HG03060 (cell line): Measurements from ENCODE around the gene SYT8.
"Not testable (repeated sequence)": the region's sequence is repeated elsewhere in the genome, so short reads cannot be mapped to it uniquely, and the experiment has no call there.

Source experiments
- ATAC-seq: cut with Tn5 transposase; IDR thresholded peaks from one replicate; pipeline ENCODE4 v1.9.1; 2021; ENCODE audit warnings: low read depth, moderate number of reproducible peaks; ENCODE audit not compliant: unreplicated experiment

SYT8 gene

DNA sequence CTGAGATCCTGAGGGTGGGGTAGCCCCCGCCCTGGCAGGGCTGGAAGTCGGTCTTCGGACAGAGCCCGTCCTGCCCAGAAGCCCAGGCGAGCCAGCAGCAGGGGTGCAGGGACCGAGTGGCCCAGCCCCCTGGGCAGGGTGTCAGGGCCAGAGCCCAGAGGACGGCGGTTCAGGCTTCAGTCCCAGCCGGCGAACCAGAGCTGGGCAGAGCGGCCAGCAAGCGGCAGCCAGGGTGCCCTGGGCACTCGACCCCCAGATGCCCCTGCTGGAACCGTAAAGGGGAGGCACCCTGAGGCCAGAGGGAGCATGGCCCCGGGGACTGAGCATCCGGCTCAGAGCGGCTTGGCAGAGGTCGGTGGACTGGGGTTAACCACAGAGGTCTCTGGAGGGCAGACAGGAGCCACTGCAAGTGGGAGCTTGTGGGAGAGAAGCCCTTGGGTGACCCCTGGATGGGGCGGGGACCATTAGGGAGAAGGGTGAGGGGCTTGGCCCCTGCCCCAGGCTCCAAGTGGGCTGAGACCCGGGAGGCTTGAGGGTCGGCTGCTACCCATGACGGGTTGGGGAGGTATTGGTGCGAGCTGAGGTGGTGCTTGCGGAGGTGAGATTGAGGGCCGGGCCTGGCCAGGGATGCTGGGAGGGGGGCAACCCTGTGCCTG, 34.0 kb downstream of the SYT8 start:
- ATAC-seq = no peak

DNA sequence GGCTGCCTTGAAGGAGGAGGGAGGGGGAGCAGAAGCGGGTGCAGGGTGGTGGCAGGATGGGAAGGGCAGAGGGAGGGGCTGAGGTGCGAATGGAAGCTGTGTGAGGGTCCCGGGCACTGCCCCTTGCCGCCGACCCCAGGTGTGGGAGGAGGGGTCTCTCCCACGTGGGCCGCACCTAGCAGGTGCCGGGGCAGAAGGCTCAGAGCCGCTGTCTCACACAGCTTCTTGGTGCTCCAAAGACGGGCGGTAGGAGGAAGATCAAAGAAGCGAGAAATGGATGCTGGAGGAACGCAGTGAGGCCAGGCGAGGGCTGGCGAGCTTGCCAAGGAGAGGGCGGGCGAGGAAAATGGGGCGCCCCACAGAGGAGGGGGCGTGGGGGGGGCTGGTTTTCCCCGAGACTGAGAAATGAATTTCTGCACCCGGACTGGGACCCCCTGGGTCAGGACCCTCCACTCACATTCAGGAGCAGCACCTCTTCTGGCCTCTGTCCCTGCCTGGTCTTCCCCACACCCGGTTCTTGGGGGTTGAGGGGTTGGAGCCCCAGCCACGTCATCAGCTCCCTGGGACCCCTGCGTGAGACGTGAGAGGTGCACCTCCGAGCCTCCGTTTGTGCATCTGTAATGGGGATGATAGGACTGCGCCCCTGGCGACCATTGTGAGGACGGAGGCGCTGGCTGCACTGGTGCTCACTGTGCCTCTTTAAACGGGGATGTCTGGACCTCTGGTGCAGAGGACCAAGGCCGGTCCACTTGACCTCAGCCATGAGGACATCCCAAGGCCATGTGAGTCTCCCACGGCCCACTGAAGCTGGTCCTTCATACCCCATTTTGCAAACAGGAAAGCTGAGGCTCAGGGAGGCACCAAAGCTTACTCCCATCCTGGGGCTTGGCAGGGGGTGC, 34.9 kb downstream of the SYT8 start:
- no peak for ATAC-seq

DNA sequence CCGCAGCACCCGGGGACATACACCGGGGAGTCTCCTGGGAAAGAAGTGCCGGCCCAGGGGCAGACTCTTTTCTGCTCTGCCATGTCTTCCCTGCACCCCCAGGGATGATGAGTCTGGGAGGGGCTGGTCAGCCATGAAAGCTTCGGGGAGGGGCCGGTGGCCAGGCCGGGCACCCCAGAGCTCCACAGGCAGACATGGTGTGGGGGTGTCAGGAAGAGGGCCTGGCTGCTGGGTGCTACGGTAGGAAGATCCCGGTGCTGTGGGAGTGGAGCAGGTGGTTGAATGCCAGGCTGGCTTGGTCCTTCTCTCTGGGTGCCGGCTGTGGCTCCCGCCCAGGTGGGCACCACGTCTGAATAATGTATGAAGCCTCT, 35.5 kb downstream of the SYT8 start:
- no peak for ATAC-seq

DNA sequence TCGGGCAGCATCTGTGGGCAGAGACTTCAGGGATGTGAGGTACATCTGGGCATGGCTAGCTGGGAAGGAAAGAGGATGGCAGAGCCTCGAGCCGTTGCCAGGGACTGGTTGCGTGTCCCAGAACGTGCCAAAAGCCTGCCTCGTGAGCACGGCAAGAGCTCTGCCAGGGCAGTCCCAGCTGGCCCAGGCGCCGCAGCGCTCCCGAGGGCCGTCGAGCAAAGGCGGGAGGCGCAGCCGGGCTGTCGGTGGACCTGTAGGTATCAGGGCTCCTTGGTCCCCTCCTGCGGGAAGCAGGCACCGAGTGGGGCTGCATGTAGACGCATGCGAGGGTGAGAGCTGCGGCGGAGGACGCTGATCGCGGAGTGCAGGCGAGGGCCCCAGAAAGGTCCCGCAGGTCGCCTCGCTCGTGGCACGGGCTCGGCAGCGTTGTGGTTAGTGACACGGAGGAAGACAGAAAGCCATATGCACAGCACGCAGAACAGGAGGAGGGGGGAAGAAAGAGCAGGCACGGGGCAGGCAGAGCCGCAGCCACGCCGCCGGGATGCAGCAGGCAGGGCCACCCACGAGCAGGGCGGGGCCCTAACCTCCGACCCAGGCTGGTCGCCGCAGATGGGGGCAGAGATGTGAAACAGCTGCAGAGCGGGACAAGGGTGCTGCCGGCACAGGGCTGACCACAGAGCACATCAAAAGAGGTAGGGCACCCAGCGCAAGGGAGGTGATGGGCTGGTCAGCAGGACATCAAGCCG, 36.1 kb downstream of the SYT8 start:
- ATAC-seq = no peak

DNA sequence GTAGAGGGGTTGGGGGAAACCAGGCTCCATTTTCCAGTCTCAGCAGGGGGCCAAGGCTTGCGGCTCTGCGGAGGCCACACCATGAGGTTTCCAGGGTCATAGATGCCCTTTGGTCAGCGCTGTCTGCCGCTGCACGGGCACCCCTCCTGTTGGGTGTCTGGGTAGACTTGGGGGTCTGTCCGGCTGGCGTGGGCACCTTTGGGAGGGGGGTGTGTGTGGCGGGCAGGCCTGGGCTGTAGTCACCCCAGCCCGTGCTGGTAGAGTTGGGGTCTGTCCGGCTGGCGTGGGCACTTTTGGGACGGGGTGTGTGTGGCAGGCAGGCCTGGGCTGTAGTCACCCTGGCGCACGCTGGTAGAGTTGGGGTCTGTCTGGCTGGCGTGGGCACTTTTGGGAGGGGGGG, 36.7 kb downstream of the SYT8 start:
- no peak for ATAC-seq

DNA sequence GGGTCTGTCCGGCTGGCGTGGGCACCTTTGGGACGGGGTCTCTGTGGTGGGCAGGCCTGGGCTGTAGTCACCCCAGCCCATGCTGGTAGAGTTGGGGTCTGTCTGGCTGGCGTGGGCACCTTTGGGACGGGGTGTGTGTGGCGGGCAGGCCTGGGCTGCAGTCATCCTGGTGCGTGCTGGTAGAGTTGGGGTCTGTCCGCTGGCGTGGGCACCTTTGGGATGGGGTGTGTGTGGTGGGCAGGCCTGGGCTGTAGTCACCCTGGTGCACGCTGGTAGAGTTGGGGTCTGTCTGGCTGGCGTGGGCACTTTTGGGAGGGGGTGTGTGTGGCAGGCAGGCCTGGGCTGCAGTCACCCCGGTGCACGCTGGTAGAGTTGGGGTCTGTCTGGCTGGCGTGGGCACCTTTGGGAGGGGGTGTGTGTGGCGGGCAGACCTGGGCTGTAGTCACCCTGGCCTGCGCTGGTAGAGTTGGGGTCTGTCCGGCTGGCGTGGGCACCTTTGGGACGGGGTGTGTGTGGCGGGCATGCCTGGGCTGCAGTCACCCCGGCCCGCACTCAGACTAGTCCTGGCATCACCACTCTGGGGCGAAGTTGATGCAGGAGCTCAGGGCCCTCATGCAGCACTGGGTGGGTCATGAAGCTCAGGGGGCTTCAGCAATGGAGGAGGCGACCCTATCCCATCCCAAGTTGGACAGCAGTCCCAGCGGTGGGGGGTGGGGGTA, 37.6 kb downstream of the SYT8 start:
- no peak for ATAC-seq

DNA sequence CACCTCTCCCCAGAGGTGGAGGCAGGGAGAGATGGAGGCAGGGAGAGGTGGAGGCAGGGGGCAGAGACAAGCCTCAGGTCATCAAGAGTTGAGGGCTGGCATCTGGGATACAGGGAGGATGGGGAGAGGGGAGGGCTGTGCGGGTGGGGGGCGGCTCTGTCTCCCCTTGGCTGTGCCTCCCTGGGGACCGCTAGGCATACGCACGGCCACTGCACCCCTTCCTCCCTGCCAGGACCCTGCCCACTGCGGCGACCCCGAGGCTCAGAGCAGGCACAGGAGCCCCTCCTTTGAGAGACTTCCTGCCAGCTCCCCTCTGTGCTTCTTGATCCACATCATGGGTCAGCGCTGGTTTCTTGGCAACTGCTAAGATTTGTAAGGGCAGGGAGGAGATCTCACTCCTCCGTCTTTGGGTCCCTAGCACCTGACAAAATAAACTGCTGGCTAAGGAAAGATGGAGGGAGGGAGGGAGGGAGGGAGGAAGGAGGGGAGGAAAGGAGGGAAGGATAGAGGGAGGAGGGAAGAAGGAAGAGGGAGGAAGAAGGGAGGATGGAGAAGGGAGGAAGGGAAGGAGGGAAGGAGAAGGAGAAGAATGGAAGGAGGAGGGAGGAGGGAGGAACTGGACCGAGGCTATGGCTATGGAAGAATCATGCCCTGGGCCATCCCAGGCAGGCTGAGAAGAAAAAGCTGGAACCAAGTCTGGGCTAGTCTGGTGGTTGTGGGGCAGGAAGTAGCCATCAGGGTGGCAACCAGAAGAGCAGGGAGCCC, 38.4 kb downstream of the SYT8 start:
- ATAC-seq = no peak

DNA sequence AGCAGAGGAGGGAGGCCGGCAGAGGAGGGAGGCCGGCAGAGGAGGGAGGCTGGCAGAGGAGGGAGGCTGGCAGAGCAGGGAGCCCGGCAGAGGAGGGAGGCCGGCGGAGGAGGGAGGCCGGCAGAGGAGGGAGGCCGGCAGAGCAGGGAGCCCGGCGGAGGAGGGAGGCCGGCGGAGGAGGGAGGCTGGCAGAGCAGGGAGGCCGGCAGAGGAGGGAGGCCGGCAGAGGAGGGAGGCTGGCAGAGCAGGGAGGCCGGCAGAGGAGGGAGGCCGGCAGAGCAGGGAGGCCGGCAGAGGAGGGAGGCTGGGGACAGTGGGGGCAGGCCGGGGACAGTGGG, 39.0 kb downstream of the SYT8 start:
- ATAC-seq = not testable (repeated sequence)

DNA sequence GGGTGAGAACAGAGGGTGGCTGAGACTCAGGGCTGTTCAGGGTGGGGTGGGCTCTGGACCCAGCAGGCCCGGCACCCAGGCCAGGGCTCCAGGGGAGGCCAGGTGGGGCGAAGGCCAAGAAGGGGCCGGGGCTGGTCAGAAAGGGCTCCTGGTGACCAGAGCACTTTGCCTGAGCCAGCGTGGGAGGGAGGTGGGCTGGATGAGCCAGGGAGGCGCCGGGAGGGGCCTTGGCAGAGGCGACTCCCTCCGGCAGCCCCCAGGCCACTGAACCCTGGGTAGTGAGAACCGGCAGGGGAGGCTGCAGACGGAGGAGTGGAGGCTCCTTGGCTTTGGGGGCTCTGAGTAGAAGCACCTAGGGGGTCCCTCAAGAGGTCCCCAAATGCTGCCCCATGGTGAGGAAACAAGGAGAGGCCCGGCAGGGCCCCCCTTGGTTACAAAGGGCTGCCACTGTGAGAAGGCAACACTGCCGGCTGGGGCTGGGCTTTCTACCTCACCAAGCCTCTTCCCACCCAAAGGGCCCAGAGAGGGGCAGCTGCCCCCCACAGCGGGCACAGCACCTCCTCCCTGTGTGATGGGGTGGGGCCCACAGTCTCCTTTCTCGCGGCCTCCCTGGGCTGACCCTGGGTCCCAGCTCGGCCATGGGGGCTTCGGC, 39.8 kb downstream of the SYT8 start:
- not testable (repeated sequence) for ATAC-seq

DNA sequence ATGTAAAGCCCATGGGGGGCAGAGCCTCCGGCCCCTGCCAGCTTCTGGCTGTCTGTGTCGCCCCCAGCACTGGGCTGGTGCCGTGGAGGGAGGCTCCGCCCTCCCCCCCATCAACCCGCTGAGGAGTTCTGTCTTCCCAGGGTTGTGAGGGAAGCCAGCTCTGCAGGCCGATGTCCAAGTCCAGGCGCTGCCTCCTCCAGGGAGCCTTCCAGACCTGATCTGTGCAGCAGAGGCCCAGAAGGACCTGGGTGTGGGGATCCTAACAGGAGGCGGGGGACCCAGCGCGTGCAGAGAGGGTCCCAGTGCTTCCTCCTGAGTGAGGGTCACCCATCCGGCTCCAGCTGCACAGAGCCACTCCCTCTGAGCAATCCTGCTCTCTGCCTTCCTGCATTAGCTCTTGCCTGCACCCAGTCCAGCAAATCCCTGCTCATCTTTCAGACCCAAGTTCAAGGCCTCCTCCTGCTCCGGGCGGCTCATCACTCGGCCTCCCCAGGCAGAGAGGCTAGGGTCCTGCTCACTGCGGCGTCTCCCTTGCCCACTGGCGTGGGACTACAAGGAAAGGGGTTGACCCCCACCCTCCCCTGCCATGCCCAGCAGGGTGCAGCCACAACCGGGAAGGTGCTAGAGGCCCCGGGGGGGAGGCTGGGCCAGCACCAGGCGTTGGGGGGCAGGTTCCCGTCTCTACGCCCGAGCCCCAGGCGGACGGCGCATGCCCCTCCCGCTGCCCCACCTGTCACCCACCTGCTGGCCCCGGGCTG, 40.5 kb downstream of the SYT8 start:
- no peak for ATAC-seq

DNA sequence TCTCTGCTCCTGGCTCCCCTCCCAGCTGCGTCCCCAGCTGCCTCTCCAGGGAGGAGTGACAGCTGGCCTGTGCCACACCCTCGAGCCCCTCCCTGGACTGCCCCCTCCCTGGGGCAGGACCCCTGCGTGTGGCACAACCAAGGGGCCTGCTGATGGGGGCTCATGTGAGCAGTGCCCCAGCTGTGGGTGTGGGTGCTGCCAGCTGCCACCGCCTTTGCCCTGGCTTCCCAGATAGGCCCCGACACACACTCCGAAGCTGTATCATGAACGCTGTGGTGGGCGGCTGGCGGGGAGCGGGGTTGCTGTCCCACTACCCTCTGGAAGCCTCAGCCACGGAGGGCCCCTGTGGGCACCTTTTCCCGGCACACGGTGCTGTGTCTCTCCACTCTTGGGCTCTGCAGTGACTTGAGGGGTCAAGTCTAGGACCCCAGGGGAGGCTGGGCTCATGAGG, 41.1 kb downstream of the SYT8 start:
- ATAC-seq = not testable (repeated sequence)

DNA sequence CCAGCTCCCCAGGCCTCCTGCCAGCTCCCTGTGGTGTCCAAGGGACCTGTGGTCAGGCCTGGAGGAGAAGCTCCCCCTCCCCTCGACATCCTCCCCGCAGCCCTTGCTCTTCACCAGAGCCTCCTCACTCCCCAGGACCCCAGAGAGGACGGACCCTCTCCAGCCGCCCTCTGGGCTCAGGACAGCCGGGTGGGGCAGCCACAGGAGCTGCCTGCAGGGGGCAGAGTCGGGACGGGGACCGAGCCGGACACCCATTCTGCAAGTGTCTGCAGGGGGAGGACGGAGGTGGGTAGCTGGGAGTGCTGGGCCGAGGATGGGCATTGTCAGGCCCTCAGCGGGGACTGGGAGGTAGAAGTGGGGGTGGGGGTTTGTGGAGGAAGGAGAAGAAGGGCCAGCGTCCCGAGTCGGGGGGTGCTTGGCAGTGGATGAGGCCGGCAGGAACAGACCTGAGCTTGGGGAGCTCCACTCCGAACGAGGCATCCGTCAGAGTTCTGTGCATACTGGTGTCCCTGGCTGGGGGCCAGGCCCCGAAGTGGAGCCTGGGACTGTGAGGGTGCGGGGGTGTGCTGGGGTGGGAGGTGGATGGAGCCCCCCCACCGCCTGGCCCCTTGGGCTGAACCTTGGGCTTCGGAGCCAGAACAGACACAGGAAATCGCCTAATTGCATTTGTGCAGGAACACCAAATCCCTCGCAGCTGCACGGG, 41.7 kb downstream of the SYT8 start:
- no peak for ATAC-seq

DNA sequence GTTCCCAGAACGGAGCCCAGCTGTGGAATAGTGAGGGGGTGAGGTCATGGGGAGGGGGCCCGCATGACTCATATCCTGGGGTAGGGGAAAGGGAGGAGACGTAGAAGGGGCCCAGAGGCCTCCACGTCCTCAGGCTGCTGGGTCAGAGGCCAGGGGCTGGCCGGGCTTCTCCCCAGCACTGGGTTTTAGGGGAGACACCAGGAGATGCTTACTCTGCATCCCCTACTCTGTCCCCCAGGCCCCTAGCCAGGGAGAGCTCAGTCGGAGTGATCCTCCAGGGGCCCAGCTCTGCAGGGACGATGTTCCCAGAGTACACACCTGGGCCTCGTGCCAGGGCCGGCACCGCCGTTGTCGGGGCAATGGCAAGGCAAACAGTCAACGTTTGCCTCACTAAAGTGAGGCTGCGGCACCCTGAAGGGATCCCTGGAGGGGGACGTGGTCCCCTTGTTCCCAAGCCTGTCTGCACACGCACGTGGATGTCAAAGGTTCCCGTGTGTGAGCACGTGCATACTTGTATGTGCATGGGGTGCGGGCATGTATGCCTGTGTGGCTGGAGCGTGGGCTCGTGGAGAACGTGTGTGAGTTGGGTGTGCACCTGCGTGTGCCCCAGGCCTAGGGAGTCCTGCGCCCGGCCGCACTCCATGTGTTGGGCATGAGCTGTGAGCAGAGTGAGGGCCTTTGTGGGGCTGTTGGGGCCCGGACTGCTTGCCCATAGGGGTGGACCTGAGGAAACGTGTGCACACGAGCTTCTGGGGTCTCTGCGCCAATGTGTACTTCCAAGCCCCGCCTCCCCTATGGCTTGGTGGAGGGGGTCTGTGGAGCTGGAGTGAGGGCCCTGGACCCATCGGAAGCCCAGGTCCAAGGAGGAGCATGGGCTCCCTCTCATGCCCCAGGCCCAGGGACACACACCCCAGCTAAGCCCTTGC, 42.7 kb downstream of the SYT8 start:
- ATAC-seq = no peak

DNA sequence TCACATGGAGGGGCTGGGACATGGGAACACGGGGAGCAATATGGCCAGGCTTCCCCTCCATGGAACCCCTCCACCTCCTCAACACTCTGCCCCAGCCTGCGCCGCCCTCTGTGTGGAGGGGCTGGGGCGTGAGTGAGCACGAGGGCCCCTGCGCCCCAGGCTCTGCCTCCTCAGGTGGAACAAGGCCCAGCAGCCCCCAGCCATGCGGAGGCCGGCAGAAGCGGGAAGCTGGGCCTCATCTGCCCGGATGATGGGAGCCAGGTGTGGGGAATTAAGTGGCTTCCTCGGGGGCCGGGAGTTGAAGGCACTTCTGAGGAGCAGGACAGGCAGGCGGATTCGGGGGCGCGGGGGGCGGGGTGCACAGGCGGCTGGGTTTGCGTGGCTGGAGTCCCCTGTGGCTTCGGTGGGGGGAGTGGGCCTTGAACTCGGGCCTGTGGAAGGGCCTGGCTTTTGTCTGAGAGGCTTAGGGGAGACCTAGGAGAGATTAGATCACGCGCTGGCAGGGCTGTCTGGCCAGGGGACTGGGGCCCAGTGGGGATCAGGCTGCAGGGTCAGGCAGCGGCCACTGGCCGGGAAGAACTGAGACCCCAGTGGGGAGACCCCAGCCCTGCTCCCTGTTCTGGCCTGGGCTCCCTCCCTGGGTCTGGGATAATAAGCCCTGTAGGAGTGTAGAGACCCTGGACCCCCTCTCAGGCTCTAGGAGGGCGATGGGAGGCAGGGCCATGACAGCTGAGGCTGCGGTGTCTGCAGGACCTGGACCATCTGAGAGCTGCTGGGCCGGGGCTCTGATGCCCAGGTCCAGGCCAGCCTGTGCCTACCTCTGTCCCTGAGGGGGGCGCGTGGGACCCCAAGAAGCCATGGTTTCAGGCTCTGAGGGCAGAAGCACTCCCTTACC, 43.6 kb downstream of the SYT8 start:
- ATAC-seq = no peak

DNA sequence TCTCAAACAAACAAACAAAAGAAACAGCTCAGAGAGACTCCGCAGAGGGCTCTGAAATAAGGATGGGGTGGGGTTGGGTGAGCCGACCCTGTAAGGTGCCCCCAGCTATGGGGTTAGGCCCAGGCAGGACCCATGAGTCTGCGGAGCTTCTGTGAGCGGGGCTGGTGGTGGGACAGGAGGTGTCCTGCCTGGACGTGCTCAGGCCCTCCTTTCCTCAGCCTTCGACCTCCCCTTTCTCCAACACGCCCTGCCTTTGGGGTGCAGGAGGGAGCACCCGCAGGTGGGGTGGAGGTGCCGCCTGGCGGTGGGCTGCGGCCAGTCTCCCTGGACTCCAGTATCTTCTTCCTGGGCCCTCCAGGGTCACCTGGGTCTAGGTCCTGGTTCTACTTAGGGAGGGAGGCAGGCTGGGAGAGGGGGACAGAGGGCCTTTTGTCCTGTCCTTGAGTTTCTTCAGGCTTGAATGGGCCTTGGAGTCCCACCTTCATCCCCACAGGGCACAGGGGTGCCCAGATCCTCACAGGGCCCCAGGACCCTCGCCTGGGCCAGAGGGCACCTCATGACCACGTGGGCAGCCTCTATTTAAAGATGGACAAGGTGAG, 44.7 kb downstream of the SYT8 start:
- no peak for ATAC-seq
